Activated B cell treated with CpG ODN at 0.5 μM for 24 hours (primary cell): ENCODE data around the gene BLOC1S1. TPM values are rescaled to one million over a fixed set of nuclear protein-coding genes. Genes with fewer than 3 reads are reported as not detected.

Experiments
- ATAC-seq: fragments of 200-7000 bp; cut with Tn5 transposase; one replicate; pipeline ENCODE4 v1.10.0; 2021; ENCODE audit warnings: low read depth, mild to moderate bottlenecking, moderate library complexity
- CTCF ChIA-PET: fragments of 350-600 bp; sonication (Branson Sonifier 250); formaldehyde crosslinking; loops from one replicate; lab custom pipeline; 2021; ENCODE audit warnings: antibody characterized with exemption; lab: Charles Lee
- POLR2A ChIA-PET: fragments of 350-600 bp; sonication (Branson Sonifier 250); formaldehyde crosslinking; loops from one replicate; lab custom pipeline; 2021; ENCODE audit warnings: antibody characterized with exemption; lab: Charles Lee
- DNase-seq: peaks from one replicate; pipeline ENCODE4 v3.0.0; 2022
- H3K27ac Mint-ChIP-seq: one replicate; pipeline ENCODE4 v1.8.0; 2020; ENCODE audit warnings: mixed read lengths
- H3K27me3 Mint-ChIP-seq: one replicate; pipeline ENCODE4 v1.8.0; 2021; ENCODE audit warnings: mixed read lengths
- H3K36me3 Mint-ChIP-seq: one replicate; pipeline ENCODE4 v1.8.0; 2021; ENCODE audit warnings: low read depth, mixed read lengths
- H3K4me1 Mint-ChIP-seq: one replicate; pipeline ENCODE4 v1.8.0; 2021; ENCODE audit warnings: mixed read lengths
- H3K4me3 Mint-ChIP-seq: one replicate; pipeline ENCODE4 v1.8.0; 2020; ENCODE audit warnings: mild to moderate bottlenecking, mixed read lengths
- H3K9me3 Mint-ChIP-seq: one replicate; pipeline ENCODE4 v1.8.0; 2020; ENCODE audit warnings: mixed read lengths
- CTCF ChIP-seq: fragments of 200-600 bp; IDR thresholded peaks from one replicate; pipeline ENCODE4 v1.8.0; 2022; ENCODE audit warnings: antibody characterized with exemption, mild to moderate bottlenecking
- intact Hi-C: fragments of 100-400 bp; cut with micrococcal nuclease; formaldehyde crosslinking; loops from one replicate; pipeline ENCODE4 v1.15.1; 2024
- total RNA-seq: library from RNA; stranded (reverse); gene quantifications from 2 replicates; pipeline ENCODE4 v1.2.3, GENCODE V29; 2022

BLOC1S1 gene
- total RNA-seq, 1 donor from 2014 or later = 91.0 TPM

- Mint-ChIP-seq H3K27ac (peak overlapping the region; percentile 91), H3K36me3 (no peaks in the 10 kb centered on the region), H3K27me3 (no peaks in the 10 kb centered on the region), H3K4me3 (peak overlapping the region; percentile 70), H3K4me1 (peaks cover 20% of the 10 kb centered on the region), H3K9me3 (no peaks in the 10 kb centered on the region)
- ChIA-PET POLR2A (interaction anchor here (0.7 to 2.3 kb wide), 5 partner anchors 7 to 381 kb away, joined by 3 to 28 read pairs (median 9); partner anchors contain the start of genes CD63, RAB5B and ZC3H10), CTCF (interaction anchor here (1.2 to 5.0 kb wide), 12 partner anchors 7 to 195 kb away, joined by 3 to 51 read pairs (median 11); partner anchors contain the start of genes BLOC1S1, CD63, DGKA and DNAJC14)
- DNase-seq (no peak), ATAC-seq (peak; percentile 36)
- intact Hi-C loops = loop anchor here (1.0 kb wide), 3 partner anchors 13 to 548 kb away; no protein-coding TSS in a partner anchor
- no peak for TF ChIP-seq CTCF
These were observed 21.1 kb downstream of the BLOC1S1 start for GRCh38 chr12:55736780-55737580.

DNA sequence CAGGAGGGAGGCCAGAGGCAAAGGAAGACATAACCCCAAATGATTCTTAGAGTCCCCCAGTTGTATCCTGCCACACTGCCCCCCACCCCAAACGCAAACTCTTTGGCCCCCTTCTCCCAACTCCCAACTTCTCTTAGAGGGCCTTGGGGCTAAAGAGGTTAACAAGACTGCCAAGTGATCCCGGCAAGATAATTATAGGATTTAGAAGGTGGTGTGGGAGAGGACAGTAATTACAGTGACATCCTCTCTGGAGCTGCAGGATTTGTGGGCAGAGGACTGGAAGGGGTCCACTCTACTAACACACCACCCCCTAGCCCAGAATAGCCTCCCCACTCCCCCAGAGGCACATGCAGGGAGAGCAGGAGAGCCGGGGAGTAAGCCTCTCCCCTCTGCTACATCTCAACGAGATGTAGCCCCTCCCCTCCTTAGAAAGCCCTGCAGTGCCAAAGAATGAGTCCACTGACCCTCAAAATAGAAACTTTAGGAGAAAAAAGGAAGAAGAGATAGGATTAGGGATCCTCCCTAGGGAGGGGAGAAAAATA, 21.8 kb downstream of the BLOC1S1 start:
- intact Hi-C loops = loop anchor here (1.0 to 2.0 kb wide), 16 partner anchors 8 to 731 kb away; partner anchors contain the start of genes CD63, NABP2, PA2G4 and PYM1
- Mint-ChIP-seq H3K4me1 (peaks cover 25% of the 10 kb centered on the region), H3K27me3 (no peaks in the 10 kb centered on the region), H3K27ac (peak overlapping the region; percentile 91), H3K4me3 (peak overlapping the region; percentile 92), H3K36me3 (no peaks in the 10 kb centered on the region), H3K9me3 (no peaks in the 10 kb centered on the region)
- no peak for TF ChIP-seq CTCF
- POLR2A ChIA-PET = interaction anchor here (0.6 to 2.7 kb wide), 21 partner anchors 8 to 485 kb away, joined by 3 to 28 read pairs (median 5); partner anchors contain the start of genes BLOC1S1, CD63, DGKA and DNAJC14
- DNase-seq = no peak
- ATAC-seq = no peak
- CTCF ChIA-PET = interaction anchor here (1.0 to 5.0 kb wide), 33 partner anchors 8 to 549 kb away, joined by 3 to 58 read pairs (median 6); partner anchors contain the start of genes BLOC1S1, CD63, DGKA and DNAJC14

DNA sequence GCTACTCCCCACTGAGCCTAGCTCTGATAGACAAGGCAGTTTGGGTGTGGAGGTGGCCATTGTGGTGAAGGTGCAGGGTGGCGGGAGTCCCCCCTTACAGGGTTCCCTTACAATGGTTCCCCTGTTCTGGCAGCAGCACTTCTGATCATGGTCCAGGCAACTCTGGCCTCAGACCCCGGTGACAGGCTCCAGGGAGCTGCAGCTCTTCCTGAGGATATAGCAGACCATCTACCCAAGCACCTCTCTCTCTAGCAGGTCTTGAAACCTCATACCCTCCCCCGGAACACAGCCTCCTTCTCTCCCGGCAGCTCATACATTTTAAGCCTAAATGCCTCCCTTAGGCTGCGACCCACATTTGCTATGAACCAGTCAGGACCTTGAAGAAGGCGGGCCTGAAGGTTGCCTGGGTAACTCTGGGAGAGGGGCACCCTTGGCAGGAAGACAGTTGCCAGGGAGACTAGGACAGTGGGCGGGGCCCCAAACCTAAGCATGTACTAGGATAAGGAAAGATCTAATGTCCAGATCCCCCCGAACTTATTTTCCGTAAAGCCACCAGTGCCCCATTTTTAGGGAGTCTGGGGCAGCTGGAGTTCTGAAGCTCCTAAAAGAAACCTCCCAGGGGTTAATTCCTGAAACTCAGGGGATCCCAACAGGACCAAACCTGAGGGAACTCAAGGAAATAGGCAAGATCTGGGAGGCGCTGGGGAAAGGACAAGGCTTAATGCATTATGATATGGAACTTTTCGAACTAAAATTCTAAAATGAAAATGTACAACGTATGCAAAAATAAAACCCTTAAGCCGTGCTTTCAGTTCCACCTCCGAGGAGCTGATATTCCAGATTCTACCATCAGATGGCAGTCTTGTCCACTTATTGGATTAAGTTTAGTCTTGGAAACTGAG, 22.5 kb downstream of the BLOC1S1 start:
- Mint-ChIP-seq H3K4me3 (peak overlapping the region; percentile 92), H3K4me1 (peaks cover 27% of the 10 kb centered on the region), H3K9me3 (no peaks in the 10 kb centered on the region), H3K36me3 (no peaks in the 10 kb centered on the region), H3K27me3 (no peaks in the 10 kb centered on the region), H3K27ac (peak overlapping the region; percentile 91)
- peak; percentile 65 for DNase-seq
- intact Hi-C loops = loop anchor here (1.0 to 2.0 kb wide), 14 partner anchors 9 to 730 kb away; partner anchors contain the start of genes ANKRD52, CD63, NABP2 and PA2G4
- CTCF ChIA-PET = interaction anchor here (0.6 to 5.0 kb wide), 43 partner anchors 9 to 549 kb away, joined by 3 to 58 read pairs (median 5); partner anchors contain the start of genes BLOC1S1, CD63, DGKA and DNAJC14
- POLR2A ChIA-PET = interaction anchor here (0.5 to 2.7 kb wide), 28 partner anchors 9 to 1459 kb away, joined by 3 to 28 read pairs (median 4); partner anchors contain the start of genes BLOC1S1, CBX5, CD63 and COQ10A
- peak; percentile 87 for ATAC-seq
- TF ChIP-seq CTCF = peak; percentile 73

GRCh38 chr12:55739025-55739378, 23.2 kb downstream of the BLOC1S1 start:
- Mint-ChIP-seq H3K27ac (peak overlapping the region; percentile 15), H3K4me3 (peak overlapping the region; percentile 92), H3K9me3 (no peaks in the 10 kb centered on the region), H3K36me3 (no peaks in the 10 kb centered on the region), H3K27me3 (no peaks in the 10 kb centered on the region), H3K4me1 (peaks cover 33% of the 10 kb centered on the region)
- intact Hi-C loops = loop anchor here (1.0 to 2.0 kb wide), 4 partner anchors 78 to 730 kb away; partner anchors contain the start of genes ANKRD52, PA2G4, SARNP and SPRYD4
- CTCF ChIA-PET = interaction anchor here (0.6 to 5.0 kb wide), 39 partner anchors 8 to 550 kb away, joined by 3 to 58 read pairs (median 6); partner anchors contain the start of genes BLOC1S1, CD63, DGKA and DNAJC14
- peak; percentile 3 for TF ChIP-seq CTCF
- POLR2A ChIA-PET = interaction anchor here (0.7 to 2.7 kb wide), 24 partner anchors 9 to 1459 kb away, joined by 3 to 28 read pairs (median 4); partner anchors contain the start of genes CBX5, CD63, COQ10A and DGKA
- DNase-seq (no peak), ATAC-seq (no peak)
